ENCODE measurements around the gene ANO4.

ANO4 gene

DNA sequence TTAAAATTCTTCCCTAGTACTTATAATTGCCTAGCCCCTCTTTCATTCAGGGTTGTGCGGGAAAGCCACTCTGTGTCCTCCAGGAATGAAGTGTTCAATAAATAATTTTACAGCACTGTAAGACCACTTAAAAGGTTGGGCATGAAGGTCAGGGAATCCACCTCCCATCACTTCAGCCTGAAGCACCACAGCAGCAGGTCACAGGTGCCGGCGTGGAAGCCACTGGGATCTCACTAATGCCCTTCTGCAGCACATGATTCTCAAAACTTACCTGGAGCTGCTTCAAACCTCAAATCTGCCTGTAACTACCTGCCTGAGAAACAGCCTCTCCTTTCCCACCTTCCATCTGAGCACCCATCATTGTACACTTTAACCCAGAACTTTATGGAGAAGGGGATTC lies 159.5 kb downstream of the ANO4 start:
- DNase-seq (ENCODE audit: low spot score), result no peak
- H3K9me3 Mint-ChIP-seq, result no peaks in the 10 kb centered on the region
- no peaks in the 10 kb centered on the region for H3K4me1 Mint-ChIP-seq (ENCODE audit: low read depth)
- no peaks in the 10 kb centered on the region for H3K36me3 Mint-ChIP-seq (ENCODE audit: low read depth)
- no peaks in the 10 kb centered on the region for H3K27me3 Mint-ChIP-seq (ENCODE audit: low read depth)
- H3K4me3 Mint-ChIP-seq, result no peak overlapping the region
- H3K27ac Mint-ChIP-seq, result no peak overlapping the region

DNA sequence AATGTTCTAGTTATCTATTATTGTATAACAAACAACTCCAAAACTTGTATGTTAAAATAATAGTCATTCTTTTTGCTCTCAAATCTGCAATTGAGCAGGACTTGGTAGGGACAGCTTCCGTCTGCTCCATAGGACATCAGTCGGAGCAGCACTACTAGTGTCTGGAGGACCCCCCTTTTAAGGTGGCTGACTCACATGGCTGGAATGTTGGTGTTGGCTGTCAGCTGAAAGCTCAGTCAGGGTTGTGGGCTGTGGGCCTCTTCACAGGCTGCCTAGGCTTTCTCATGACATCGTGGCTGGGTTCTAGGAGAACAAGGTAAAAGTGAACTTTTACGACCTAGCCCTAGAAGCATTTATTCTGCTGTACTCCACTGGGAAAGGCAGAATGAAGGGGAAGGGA lies 160.6 kb downstream of the ANO4 start:
- DNase-seq (ENCODE audit: low spot score), result no peak
- Mint-ChIP-seq H3K4me1 (ENCODE audit: low read depth) (no peaks in the 10 kb centered on the region), H3K27me3 (ENCODE audit: low read depth) (no peaks in the 10 kb centered on the region), H3K4me3 (no peak overlapping the region), H3K36me3 (ENCODE audit: low read depth) (no peaks in the 10 kb centered on the region), H3K9me3 (no peaks in the 10 kb centered on the region), H3K27ac (no peak overlapping the region)

DNA sequence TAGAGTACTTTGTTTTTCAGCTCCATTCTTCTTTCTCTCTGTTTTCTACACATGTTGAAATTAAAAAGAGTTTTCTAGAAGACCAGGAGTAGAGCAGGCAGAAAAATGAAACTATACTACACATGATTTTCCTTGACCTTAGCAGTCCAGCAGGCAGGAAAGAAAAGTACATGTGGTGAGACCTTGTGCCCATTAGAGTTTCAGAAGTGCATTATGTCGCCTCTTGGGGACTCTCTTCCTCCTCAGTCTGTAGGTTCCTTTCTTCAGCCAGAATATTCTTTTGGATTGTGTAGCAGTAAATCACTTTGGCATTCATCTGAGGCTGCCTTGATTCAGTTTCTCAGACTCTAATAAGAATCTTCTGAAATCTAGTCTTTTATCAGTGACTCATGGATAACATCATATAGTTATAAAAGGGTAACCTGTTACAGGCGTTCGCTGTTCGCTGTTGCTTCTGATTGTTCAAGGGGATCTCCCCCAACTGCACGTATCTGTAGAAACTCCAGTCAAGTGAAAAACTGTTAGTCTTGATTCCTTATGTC lies 161.8 kb downstream of the ANO4 start:
- no peak overlapping the region for H3K27ac Mint-ChIP-seq
- H3K9me3 Mint-ChIP-seq, result no peaks in the 10 kb centered on the region
- DNase-seq (ENCODE audit: low spot score), result no peak
- no peak overlapping the region for H3K4me3 Mint-ChIP-seq
- no peaks in the 10 kb centered on the region for H3K36me3 Mint-ChIP-seq (ENCODE audit: low read depth)
- H3K27me3 Mint-ChIP-seq (ENCODE audit: low read depth), result no peaks in the 10 kb centered on the region
- H3K4me1 Mint-ChIP-seq (ENCODE audit: low read depth), result no peaks in the 10 kb centered on the region

DNA sequence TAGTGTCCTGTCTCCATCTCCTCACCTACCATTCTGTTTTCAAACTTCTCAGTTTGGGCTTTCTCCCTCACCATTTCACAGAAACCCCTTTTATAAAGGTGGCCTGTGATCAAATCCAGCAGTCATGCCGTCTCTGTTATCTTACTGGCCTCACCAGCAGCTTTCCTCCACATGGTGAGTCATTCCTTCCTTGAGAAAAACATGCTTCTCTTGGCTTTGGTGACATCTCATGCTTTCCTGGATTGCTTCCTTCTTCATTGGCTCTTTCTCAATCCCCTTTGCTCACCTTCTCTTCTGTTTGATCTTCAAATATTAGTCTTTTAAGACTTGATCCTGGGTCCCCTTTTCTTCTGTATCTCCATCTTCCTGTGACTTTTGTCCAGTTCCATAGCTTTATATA lies 164.9 kb downstream of the ANO4 start:
- Mint-ChIP-seq H3K36me3 (ENCODE audit: low read depth) (no peaks in the 10 kb centered on the region), H3K9me3 (no peaks in the 10 kb centered on the region), H3K27ac (no peak overlapping the region), H3K27me3 (ENCODE audit: low read depth) (no peaks in the 10 kb centered on the region), H3K4me3 (no peak overlapping the region), H3K4me1 (ENCODE audit: low read depth) (no peaks in the 10 kb centered on the region)
- DNase-seq (ENCODE audit: low spot score), result no peak

DNA sequence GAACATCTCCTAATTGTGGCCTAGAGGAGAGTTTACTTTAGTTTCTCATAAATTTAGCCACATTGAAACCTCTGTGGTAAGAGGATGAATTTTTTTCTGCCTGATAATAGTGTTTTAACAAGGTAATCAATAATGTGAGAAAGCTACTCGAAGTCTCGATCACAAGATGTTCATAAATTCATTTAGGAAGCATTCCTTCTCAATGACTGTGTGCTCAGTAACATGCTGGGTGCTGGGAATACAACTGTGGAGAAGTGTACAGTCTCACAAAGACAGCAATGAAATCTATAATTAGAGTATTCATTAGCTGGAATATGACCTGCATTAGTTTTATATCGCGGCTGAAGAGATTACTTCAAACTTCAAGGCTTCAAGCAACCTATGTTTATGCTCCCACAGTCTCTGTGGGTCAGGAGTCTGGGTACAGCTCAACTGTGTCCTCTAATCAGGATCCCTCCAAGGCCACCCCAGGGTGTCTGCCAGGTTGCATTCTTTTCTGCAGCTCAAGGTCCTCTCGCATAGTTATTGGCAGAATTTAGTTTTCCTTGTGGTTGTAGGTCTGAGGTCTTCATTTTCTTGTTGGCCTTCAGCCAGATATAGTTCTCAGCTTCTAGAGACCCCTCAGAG lies 167.6 kb downstream of the ANO4 start:
- Mint-ChIP-seq H3K4me3 (no peak overlapping the region), H3K36me3 (ENCODE audit: low read depth) (no peaks in the 10 kb centered on the region), H3K27ac (no peak overlapping the region), H3K27me3 (ENCODE audit: low read depth) (no peaks in the 10 kb centered on the region), H3K9me3 (no peaks in the 10 kb centered on the region), H3K4me1 (ENCODE audit: low read depth) (no peaks in the 10 kb centered on the region)
- no peak for DNase-seq (ENCODE audit: low spot score)

DNA sequence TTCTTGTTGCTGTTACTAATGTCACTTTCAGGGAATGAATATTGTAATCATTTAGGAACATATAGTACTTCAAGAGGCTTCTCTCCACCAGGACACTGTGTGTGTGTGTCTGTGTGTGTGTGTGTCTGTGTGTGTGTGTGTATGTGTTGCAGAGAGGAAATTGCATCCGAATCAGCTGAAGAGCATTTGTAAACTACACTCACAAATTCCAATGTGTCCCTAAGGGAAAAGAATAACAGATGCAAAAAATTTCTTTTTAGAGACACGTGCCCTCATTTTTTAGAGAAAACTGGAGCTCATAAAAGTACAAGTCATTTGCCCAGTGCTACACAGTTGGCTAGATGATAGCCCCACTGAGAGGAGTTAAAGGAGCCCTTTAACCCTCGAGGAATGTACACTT lies 168.8 kb downstream of the ANO4 start:
- H3K4me1 Mint-ChIP-seq (ENCODE audit: low read depth), result no peaks in the 10 kb centered on the region
- H3K27me3 Mint-ChIP-seq (ENCODE audit: low read depth), result no peaks in the 10 kb centered on the region
- H3K9me3 Mint-ChIP-seq, result no peaks in the 10 kb centered on the region
- H3K36me3 Mint-ChIP-seq (ENCODE audit: low read depth), result no peaks in the 10 kb centered on the region
- no peak overlapping the region for H3K27ac Mint-ChIP-seq
- H3K4me3 Mint-ChIP-seq, result no peak overlapping the region
- DNase-seq (ENCODE audit: low spot score), result no peak

DNA sequence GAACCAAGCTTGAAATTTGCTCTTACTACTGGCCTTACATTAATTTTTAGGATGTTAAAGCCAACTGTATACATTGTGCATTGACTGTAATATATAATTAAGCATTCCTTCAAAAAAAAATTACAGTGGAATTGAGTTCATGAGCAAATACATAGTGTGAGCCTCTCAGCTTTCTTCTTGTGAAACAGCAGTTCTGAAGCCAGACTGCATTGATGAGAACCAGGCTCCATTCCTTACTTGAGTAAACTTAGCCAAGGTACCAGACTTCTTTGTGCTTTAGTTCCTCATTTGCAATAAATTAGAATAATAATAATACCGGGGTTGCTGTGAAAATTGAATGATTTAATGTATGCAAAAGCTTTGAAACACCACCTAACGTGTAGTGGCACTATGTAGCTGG lies 169.5 kb downstream of the ANO4 start:
- DNase-seq (ENCODE audit: low spot score), result no peak
- H3K4me1 Mint-ChIP-seq (ENCODE audit: low read depth), result no peaks in the 10 kb centered on the region

DNA sequence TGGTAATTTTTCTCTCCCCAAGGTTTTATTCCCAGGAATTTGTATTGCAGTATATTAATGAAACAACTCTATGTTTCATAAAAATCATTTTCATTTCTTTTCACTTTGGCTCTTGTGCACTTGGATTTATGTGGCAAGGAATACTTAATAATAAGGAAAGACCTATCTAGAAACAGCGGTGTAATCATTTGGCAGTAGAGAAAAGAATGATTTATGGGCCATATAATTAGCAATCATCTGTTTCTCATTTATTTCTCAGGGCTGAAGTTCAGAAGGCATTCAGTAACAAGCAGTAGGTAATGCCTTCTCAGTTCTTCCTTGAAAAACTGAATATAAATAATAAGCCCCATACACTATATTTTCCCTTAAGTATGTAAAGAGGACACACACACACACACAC lies 172.6 kb downstream of the ANO4 start:
- Mint-ChIP-seq H3K9me3 (no peaks in the 10 kb centered on the region), H3K4me3 (no peak overlapping the region), H3K27ac (no peak overlapping the region), H3K4me1 (ENCODE audit: low read depth) (no peaks in the 10 kb centered on the region), H3K36me3 (ENCODE audit: low read depth) (no peaks in the 10 kb centered on the region), H3K27me3 (ENCODE audit: low read depth) (no peaks in the 10 kb centered on the region)
- DNase-seq (ENCODE audit: low spot score), result no peak

More for the DNA sequence above, 169.5 kb downstream of the ANO4 start:
- Mint-ChIP-seq H3K36me3 (ENCODE audit: low read depth) (no peaks in the 10 kb centered on the region), H3K9me3 (no peaks in the 10 kb centered on the region), H3K27me3 (ENCODE audit: low read depth) (no peaks in the 10 kb centered on the region), H3K4me3 (no peak overlapping the region), H3K27ac (no peak overlapping the region)

DNA sequence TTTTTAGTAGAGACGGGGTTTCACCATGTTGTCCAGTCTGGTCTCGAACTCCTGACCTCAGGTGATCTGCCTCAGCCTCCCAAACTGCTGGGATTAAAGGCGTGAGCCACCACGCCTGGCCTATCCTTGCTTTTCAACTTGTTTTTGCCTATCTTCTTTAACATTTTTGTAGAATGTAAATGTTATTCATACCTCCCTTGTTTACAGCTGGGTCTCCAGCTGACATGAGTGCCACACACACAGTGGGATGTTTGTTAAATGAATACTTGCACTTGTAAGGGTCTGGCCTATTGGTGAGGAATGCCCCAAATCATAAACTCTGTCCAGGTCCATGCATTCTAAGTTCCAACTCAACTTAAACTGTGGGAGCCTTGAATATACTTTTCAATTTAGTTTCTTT lies 176.3 kb downstream of the ANO4 start:
- H3K9me3 Mint-ChIP-seq, result no peaks in the 10 kb centered on the region
- H3K27me3 Mint-ChIP-seq (ENCODE audit: low read depth), result no peaks in the 10 kb centered on the region
- no peak overlapping the region for H3K4me3 Mint-ChIP-seq
- no peaks in the 10 kb centered on the region for H3K36me3 Mint-ChIP-seq (ENCODE audit: low read depth)
- no peak for DNase-seq (ENCODE audit: low spot score)
- H3K4me1 Mint-ChIP-seq (ENCODE audit: low read depth), result no peaks in the 10 kb centered on the region
- no peak overlapping the region for H3K27ac Mint-ChIP-seq

DNA sequence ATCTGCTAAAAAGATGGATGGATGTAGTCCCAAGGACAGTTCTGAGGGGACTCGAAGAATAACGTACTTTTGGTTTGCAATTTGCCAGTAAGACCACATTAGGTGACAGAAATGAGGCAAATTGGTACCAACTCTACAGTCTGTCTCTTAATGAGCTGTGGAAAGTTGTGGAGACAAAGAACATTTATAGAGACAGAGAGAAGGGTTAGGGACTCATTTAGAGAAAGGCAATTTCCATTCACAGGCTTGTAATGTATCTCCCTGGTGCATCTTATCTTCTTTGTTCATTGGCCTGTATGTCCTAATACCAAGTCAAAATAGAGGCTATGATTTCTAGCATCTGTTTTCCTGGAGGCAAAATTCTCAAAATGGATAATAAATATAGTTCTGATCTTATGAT lies 177.5 kb downstream of the ANO4 start:
- H3K4me3 Mint-ChIP-seq, result no peak overlapping the region
- H3K27ac Mint-ChIP-seq, result no peak overlapping the region
- no peaks in the 10 kb centered on the region for H3K4me1 Mint-ChIP-seq (ENCODE audit: low read depth)
- no peaks in the 10 kb centered on the region for H3K9me3 Mint-ChIP-seq
- DNase-seq (ENCODE audit: low spot score), result no peak
- H3K36me3 Mint-ChIP-seq (ENCODE audit: low read depth), result no peaks in the 10 kb centered on the region
- H3K27me3 Mint-ChIP-seq (ENCODE audit: low read depth), result no peaks in the 10 kb centered on the region

DNA sequence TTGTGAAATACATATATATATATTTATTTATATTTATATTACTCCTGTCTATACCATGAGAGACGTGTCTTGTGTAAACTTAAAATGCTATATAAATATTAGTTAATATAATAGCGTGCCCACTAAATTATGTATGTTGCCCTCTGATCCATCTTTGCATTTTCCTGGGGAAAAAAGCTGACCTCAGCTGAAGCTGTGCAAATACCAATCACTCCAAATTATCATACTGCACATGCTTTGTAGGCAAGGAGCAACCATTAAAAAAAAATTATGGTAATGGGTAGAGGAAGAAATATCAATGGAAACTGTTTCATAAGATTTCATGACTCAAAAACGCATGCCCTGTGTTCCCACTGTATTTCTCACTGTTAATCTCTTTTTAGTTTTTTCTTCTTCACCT lies 179.8 kb downstream of the ANO4 start:
- DNase-seq (ENCODE audit: low spot score), result no peak
- Mint-ChIP-seq H3K27ac (no peak overlapping the region), H3K4me3 (no peak overlapping the region), H3K27me3 (ENCODE audit: low read depth) (no peaks in the 10 kb centered on the region), H3K9me3 (no peaks in the 10 kb centered on the region), H3K4me1 (ENCODE audit: low read depth) (no peaks in the 10 kb centered on the region), H3K36me3 (ENCODE audit: low read depth) (no peaks in the 10 kb centered on the region)

DNA sequence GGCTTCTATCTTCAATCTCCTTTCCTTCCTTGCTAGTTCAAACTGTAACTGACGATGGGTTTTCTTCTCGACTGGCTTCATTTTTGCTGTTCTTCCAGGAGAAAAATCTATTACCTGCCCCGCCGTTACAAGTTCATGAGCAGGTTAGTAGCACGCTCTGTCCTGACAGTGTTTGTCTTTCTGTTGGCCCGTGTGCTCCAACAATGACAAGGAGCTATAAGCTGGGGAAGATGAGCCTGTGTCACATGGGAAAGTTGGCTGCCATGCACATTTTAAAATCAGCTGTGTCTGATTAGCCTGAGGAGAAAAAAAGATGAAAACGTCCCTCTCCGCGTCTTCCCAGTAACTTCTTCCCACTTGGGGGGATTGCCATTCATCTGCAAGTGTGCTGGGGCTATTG lies 180.2 kb downstream of the ANO4 start:
- Mint-ChIP-seq H3K9me3 (no peaks in the 10 kb centered on the region), H3K27ac (no peak overlapping the region), H3K36me3 (ENCODE audit: low read depth) (no peaks in the 10 kb centered on the region), H3K4me3 (no peak overlapping the region), H3K27me3 (ENCODE audit: low read depth) (no peaks in the 10 kb centered on the region), H3K4me1 (ENCODE audit: low read depth) (no peaks in the 10 kb centered on the region)
- DNase-seq (ENCODE audit: low spot score), result no peak

DNA sequence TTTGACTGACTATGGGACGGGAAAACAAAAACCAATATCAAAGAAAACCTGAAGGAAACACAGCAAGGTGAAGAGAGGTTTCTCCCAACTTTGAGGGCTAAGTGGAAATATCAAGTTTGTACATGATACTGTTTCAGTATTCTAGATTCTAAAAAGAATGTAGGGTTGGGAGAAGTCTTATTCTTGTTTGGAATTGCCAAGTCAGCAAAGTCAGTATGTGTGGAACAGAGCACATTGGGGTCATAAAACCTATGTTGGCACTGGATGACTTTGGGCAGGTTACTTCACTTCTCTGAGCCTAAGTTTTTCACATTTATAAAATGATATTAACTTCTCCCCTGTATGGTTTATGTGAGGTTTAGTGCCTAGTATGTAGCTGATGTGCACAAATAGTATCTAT lies 182.2 kb downstream of the ANO4 start:
- no peak for DNase-seq (ENCODE audit: low spot score)
- H3K27me3 Mint-ChIP-seq (ENCODE audit: low read depth), result no peaks in the 10 kb centered on the region

DNA sequence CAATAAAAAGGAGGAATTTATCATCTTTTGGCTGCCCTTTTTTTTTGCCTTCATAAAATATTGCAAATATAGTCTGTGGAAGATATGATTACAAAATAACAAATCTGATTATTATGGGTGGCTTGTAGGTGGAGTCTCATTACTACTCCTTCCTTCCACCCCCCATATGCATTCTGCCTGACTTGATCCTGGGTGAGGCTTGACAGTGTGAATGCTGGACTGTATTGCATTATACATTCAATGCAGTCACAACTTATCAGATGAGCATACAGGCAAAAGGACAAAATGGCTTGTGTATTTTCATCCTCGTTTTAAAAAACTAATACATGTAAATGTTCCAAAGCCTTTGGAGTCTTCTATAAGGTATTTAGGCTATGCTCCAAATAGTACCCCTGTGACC lies 186.3 kb downstream of the ANO4 start:
- Mint-ChIP-seq H3K4me3 (no peak overlapping the region), H3K9me3 (no peaks in the 10 kb centered on the region), H3K27me3 (ENCODE audit: low read depth) (no peaks in the 10 kb centered on the region), H3K27ac (no peak overlapping the region), H3K4me1 (ENCODE audit: low read depth) (no peaks in the 10 kb centered on the region), H3K36me3 (ENCODE audit: low read depth) (no peaks in the 10 kb centered on the region)
- DNase-seq (ENCODE audit: low spot score), result no peak

More for the DNA sequence above, 182.2 kb downstream of the ANO4 start:
- no peak overlapping the region for H3K27ac Mint-ChIP-seq
- no peaks in the 10 kb centered on the region for H3K9me3 Mint-ChIP-seq
- no peaks in the 10 kb centered on the region for H3K4me1 Mint-ChIP-seq (ENCODE audit: low read depth)
- H3K4me3 Mint-ChIP-seq, result no peak overlapping the region
- no peaks in the 10 kb centered on the region for H3K36me3 Mint-ChIP-seq (ENCODE audit: low read depth)

DNA sequence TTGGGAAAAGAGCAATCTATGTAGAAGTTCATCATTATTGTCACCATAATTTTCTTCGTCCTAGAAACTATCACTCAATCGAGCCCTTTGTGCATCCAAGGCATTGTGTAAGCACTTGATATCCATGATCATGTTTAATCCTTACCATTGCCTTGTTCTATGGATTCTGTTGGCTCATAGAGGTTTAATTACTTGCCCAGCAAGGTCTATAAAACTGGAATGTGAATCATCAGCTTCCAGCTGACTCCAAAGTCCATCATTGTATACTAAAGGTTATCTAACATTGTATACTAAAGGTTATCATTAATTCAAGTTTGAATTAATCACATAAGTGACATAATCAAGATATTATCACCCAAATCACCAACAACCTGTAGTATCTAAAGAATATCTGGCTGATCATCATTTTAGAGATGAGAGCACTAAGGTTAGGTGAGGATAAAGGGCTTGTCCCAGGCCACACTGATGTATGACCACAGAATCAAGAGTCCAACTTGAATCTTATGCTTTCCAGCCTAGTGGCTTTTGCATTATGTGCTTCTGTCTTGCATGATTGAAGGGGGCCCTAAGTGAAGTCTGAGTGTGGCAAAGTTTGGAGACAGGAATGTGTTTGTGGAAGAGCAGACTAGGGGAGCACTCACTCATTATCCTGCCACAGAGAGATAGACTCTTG lies 188.1 kb downstream of the ANO4 start:
- H3K4me1 Mint-ChIP-seq (ENCODE audit: low read depth), result no peaks in the 10 kb centered on the region
- H3K27ac Mint-ChIP-seq, result no peak overlapping the region
- H3K9me3 Mint-ChIP-seq, result no peaks in the 10 kb centered on the region
- H3K4me3 Mint-ChIP-seq, result no peak overlapping the region
- no peaks in the 10 kb centered on the region for H3K36me3 Mint-ChIP-seq (ENCODE audit: low read depth)
- no peaks in the 10 kb centered on the region for H3K27me3 Mint-ChIP-seq (ENCODE audit: low read depth)
- no peak for DNase-seq (ENCODE audit: low spot score)
